GM18951 (cell line): ENCODE results near the gene FILIP1.
"Not testable (repeated sequence)": the region's sequence is repeated elsewhere in the genome, so short reads cannot be mapped to it uniquely, and the experiment has no call there.

Source experiments
- POLR2A ChIP-seq: IDR thresholded peaks from 4 replicates; pipeline ENCODE4 v1.6.1; 2011; ENCODE audit warnings: mild to moderate bottlenecking; ENCODE audit not compliant: insufficient read length, insufficient read depth; ENCODE audit errors: extremely low read depth
- in situ Hi-C: fragments of 300-500 bp; cut with MboI; formaldehyde crosslinking; loops from one replicate; pipeline ENCODE4 v1.12.0; 2022; ENCODE audit warnings: low sequenced_read_pairs, mixed read lengths, inconsistent platforms; ENCODE audit not compliant: unreplicated experiment

FILIP1 gene

GRCh38 chr6:75460681-75461080 is 32.9 kb downstream of the FILIP1 start:
- in situ Hi-C loops: no loop called here
- no peak for TF ChIP-seq POLR2A

DNA sequence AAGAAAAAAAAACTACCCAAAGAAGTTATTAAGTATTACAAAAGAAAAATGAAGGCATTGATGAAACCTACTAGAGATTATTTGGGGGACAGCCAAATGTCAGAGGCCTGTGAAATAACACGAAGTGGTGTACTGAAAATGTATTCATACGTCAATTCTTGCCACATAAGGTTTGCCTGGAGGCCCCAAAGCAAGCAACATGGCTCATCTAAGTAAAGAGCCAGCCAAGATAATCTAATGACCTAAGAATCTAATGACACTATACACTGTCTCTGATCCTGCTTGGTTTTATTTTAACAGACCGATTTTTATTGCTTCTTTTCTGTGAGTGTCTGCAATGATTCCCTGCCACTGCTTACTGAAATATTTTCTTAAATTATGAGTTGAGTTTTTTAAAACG is 34.7 kb downstream of the FILIP1 start:
- in situ Hi-C loops: no loop called here
- TF ChIP-seq POLR2A: no peak

GRCh38 chr6:75450903-75451302 is 42.7 kb downstream of the FILIP1 start:
- no peak for TF ChIP-seq POLR2A
- in situ Hi-C loops: no loop called here

GRCh38 chr6:75449630-75450206 is 43.9 kb downstream of the FILIP1 start:
- in situ Hi-C loops: no loop called here
- TF ChIP-seq POLR2A: no peak

DNA sequence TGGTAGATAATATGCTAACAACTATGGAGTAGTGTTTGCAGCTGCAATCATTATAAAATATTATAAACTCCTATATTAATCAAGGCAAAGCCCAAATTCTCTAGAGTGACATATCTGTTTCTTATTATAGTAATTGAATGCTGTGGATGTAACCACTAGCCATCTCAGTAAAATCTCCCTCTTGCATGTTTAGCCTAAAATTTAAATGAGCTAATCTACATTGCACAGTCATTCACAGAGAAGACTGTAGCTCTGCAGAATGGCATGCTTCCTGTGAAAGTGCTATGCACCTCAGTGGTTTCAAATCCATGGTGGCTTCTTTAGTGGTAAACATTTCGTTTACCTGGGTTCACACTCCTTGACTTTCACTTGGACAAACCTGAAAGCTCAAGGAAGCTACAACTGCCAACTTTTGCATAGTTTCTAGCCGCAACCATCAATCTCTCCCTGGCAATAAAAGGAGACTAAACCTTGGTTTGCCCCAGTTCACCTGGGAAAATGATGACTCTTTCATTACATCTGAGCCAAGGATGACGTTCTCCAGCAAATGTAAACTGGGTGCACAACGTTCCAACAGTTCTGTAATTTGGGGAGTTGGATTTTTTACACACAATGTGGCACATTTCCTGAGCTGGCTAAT is 47.2 kb downstream of the FILIP1 start:
- in situ Hi-C loops: no loop called here
- no peak for TF ChIP-seq POLR2A

DNA sequence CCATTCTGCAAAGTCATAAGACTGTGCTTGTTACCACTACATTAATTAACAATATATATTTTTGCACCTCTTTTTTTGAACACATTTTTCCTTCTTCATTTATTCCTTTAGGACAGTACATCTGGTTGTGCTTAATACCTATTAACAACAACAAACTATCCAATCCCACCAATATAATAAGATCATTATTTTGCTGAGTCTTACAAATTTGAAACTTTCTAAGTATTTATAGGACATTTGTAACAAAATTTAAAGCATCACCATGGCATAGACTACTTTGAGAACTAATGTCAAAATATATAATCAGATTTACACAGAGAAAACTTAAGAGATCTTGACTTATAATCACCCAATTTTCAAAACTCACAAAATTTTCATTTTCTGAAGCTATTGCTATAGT is 47.9 kb downstream of the FILIP1 start:
- TF ChIP-seq POLR2A: no peak
- in situ Hi-C loops: no loop called here

- in situ Hi-C loops: no loop called here
Observed at GRCh38 chr6:75444899-75445298, 48.7 kb downstream of the FILIP1 start.

DNA sequence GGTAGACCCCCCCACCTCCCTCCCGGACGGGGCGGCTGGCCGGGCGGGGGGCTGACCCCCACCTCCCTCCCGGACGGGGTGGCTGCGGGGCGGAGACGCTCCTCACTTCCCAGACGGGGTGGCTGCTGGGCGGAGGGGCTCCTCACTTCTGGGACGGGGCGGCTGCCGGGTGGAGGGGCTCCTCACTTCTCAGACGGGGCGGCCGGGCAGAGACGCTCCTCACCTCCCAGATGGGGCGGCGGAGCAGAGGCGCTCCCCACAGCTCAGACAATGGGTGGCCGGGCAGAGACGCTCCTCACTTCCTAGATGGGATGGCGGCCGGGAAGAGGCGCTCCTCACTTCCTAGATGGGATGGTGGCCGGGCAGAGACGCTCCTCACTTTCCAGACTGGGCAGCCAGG is 51.7 kb downstream of the FILIP1 start:
- in situ Hi-C loops: not testable (repeated sequence)

More at GRCh38 chr6:75444899-75445298, 48.7 kb downstream of the FILIP1 start:
- no peak for TF ChIP-seq POLR2A

DNA sequence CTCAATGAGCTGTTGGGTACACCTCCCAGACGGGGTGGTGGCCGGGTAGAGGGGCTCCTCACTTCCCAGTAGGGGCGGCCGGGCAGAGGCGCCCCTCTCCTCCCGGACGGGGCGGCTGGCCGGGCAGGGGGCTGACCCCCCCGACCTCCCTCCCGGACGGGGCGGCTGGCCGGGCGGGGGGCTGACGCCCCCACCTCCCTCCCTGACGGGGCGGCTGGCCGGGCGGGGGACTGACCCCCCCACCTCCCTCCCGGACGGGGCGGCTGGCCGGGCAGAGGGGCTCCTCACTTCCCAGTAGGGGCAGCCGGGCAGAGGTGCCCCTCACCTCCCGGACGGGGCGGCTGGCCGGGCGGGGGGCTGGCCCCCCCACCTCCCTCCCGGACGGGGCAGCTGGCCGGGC is 52.1 kb downstream of the FILIP1 start:
- in situ Hi-C loops: not testable (repeated sequence)

DNA sequence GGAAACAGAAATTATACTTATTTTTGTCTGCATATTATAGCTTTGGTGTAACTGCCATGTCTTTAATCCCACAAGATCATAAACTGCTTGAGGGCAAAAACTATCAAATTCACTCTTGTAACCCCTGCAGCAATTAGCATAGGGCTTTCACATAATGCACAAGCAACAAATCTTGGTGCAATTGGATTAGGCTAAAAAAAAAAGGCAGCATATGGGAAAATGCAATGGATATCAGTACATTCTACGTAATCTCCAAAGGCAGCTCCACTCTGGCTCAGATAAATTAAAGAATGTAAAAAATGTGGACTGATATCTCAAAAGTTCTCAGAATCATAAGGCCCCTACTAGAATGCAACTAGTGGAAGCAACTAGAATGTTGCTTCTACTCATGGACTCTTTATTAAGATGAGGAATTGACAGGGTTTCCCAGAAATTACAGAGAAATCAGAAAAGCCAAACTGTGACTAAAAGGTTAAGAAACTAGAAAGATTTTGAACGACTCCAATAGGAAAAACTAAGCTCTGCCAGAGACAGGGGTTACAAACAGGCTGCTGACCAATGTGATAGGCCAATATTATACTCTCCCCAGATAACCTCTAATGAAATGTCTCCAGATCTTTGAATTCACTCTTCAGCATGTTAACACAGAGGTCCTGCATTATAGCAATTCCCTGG is 55.0 kb downstream of the FILIP1 start:
- in situ Hi-C loops: no loop called here
- TF ChIP-seq POLR2A: no peak

DNA sequence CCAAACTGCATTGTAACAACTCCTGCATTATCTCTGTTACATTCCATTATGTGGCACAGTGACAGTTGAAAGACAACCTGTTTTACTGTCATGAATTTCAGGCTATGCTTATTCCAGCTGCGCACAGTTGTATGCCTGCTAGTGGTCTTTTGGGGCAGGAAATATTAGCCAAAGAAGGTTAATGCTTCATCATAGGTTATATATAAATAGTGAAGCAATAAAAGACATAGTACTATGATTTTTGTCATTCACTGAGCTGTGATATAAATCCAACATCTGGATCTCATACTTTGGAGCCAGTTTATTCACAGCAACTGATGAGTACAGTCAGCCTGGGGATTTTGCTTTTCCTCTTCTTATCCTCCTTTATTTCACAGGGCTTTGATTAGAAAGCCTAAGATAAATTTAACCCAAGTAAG is 55.6 kb downstream of the FILIP1 start:
- in situ Hi-C loops: no loop called here
- TF ChIP-seq POLR2A: no peak

DNA sequence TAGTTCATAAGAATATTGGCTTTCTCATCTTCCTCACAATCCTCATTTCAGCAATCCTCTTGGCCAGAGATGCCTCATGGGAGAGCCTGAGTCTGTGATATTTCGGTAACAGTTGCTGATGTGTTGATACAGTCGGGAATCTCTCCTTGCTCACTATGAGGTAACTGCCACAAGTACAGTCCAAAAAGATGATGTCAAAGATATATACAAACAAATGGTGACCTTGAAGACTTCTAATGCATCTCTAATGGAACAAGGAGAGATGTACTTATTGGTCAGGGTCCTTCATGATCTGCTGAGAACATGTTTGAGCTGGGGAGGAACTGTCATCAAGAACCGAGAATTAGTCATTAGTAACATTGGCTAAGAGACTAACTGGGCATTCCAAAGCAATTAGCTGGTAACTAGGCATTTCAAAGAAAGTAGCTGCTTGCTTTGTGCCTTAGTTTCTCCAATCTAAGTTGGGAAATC is 56.1 kb downstream of the FILIP1 start:
- in situ Hi-C loops: no loop called here
- no peak for TF ChIP-seq POLR2A

DNA sequence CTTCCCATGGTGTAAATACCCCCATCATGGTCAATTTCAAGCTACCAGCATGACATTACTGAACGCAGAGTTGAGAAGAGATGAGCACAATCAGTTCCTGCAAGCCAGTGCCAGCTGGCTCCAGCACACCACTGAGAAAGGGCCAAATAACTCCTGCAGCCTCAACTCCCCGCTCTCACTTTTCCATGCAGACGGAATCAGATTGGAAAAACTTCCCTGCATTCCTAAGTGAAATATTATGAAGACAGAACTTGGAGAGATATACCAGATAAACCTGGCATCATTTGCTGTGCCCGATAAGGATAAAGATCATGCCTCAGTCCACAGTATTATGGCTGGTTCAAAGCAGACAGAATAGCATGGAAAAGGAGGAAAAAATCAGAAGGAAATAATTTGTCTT is 56.7 kb downstream of the FILIP1 start:
- in situ Hi-C loops: no loop called here
- no peak for TF ChIP-seq POLR2A

DNA sequence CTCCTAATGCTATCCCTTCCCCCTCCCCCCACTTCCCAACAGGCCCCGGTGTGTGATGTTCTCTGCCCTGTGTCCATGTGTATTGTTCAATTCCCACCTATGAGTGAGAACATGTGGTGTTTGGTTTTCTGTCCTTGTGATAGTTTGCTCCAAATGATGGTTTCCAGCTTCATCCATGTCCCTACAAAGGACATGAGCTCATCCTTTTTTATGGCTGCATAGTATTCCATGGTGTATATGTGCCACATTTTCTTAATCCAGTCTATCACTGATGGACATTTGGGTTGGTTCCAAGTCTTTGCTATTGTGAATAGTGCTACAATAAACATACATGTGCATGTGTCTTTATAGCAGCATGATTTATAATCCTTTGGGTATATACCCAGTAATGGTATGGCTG is 60.8 kb downstream of the FILIP1 start:
- in situ Hi-C loops: not testable (repeated sequence)

DNA sequence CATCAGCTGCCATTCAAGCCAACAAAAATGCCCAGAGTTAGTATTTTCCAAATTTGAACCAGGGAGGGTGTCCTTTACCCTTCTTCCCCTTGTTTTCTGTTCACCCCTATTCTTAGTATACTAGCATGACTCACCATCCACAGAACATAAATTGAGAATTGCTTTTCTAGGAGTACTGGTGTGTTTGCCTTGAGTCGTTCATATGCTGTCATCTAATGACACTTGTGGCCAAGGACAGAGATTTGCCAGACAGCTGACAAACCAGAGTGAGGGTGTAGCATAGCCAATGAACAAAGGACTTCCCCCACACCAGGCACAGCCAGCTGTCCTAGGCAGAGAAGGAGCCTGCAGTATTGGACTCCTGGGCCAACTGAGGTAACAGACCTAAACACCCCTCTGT is 62.2 kb downstream of the FILIP1 start:
- in situ Hi-C loops: no loop called here
- no peak for TF ChIP-seq POLR2A
